DMS53 treated with DMSO at 0.1 percent for 48 hours (cell line): ENCODE measurements around the gene IMMP2L.

Experiments
- DNase-seq: peaks from one replicate; lab custom pipeline; 2025; ENCODE audit not compliant: unreplicated experiment; lab: John Stamatoyannopoulos, UW

Gene IMMP2L

GRCh38 chr7:110771717-110772116 is 790.6 kb downstream of the IMMP2L start:
- DNase-seq: no peak

DNA sequence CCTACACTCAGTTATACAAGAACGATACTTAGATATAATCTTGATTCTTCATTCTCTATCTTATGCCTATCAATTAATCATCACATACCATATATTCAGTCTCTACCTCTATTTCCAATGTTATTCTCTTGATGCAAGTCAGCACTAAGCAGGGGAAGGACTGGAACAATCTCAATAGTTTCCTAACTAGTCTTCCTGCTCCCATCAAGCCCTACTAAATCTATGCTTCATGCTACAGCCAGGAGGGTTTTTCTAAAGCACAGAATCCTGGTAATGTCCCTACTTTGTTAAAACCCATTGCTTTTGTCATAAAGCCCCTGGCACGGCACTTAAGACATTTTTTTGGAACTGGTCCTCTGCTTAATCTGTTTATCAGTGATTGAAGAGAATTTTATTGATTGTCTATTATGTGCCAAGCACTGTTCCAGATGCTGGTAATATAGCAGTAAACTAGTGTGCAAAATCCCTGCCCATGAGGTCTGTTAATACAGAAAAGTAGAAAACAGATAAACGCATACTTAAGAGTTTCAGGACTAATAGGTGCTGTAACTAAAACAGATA is 794.7 kb downstream of the IMMP2L start:
- no peak for DNase-seq

- DNase-seq: peak; percentile 23
Measured at GRCh38 chr7:110766864-110767263, 795.4 kb downstream of the IMMP2L start.

DNA sequence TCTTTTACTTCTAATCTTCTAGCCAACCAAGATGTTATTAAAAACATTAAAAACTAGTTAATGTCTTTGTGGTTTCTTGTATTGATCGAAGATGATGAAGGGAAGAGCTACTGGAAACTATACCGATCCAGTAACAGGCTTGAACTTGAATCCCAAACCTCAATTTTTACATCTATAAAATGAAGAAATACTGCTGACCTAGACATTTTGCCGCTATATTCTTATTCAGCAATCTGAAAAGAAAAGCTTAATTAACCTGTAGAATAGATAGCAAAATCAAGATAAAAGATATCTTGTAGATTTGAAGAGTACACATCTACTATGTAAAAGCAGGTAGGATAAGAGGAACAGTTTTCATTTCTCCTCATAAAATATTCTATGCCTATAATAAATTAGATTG is 797.4 kb downstream of the IMMP2L start:
- no peak for DNase-seq

GRCh38 chr7:110762546-110763225 is 799.6 kb downstream of the IMMP2L start:
- no peak for DNase-seq

- DNase-seq: no peak
Measured at GRCh38 chr7:110760341-110760740, 802.0 kb downstream of the IMMP2L start.

DNA sequence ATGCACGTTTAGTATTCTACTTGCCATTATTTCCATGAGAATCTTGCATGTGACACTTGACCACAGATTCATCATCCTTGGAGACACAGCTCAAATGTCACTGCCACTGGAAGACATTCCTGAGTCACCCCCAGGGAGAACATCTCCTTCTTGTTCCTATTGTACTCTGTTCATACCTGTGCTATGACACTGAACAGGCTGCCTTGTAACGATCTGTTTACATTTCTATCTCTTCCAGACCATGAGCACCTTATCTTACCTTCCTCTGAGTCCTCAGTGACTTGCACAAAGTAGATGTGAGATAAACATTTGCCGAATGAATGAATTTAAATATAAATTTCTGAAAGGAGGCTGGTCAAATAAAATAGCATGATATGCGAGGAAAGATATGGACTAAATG is 803.2 kb downstream of the IMMP2L start:
- DNase-seq: no peak

DNA sequence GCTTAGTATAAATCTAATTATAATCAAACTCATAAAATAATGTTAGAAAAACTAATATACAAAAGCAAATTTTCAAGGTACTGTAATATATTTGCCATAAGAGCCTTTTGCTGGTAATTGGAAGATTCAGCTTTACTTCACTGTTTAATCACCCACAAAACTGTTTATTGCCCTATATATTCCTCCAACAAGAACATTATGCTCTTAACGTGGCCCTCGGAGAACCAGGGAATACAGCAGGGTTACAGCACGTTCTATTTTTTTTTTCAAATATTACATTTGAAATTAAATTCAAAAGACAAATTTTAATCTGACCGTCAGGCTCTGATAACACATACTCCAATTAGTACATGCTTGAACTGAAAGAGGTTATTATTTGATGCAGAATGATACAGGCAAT is 807.6 kb downstream of the IMMP2L start:
- DNase-seq: no peak

DNA sequence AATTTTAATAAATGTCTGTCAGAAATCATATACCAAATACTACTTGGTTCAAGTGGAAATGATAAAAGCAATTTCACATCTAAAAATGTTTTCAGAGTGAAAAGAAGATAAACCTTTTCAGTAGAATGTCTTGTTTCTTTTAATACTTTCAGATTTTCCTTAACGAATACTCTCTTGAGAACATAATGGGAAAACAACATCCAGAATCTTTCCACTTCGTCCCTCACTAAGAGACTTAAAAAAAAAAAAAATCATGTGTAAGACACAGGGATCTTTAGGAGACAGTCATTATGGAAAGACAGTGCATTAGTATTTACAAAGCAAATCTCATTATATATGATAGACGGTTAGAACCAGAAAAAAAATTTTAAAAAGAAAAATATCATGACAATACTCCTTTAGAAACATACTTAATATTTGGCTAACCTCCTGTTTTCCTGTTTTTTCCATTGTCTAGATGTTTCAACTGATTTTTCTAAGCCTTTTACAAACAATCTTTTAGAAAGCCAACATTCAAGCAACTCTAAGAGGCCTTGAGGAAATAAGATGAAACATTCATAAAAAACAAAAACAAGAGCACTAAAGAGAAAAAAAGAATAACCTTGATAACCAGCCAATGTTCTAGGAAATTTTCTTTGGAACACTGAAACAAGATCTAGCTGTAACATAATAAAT is 811.2 kb downstream of the IMMP2L start:
- no peak for DNase-seq

- no peak for DNase-seq
Measured at GRCh38 chr7:110733221-110733620, 829.1 kb downstream of the IMMP2L start.

DNA sequence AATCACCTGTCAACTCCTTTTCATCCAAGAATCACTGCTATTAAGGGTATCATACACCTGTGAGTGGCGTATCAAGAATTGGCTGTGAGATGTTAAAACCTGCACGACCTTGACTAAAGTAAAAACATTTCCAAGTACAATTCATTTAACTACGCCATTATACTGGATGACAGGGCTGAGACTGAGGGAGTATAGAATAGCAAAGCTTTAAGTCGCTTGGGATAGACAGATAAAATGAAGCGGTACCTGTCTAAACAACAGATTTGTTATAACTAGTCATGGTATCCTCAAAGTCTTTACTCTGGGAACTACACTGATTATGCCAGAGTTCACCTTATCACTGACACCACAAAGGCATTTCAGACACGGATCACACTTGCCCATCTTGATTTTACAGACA is 837.5 kb downstream of the IMMP2L start:
- DNase-seq: no peak

- no peak for DNase-seq
Measured at GRCh38 chr7:110721395-110721794, 840.9 kb downstream of the IMMP2L start.

DNA sequence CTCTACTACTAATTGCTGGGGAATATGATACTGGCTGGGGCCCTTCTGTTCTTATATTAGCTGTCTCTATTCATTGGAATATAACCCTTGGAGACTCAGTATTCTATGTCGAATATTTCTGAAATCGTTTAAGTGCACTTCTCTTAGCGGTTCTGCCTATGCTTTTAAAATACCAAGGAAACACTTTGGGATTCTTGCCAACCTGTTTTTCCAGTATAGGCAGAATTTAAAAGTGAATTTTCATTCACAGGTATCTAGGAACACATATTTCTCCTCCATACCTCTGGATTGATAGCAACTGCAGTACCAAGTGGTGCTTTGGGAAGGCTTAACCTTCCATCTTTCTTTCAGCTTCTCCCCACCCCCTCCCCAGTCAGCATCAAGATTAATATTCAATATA is 841.7 kb downstream of the IMMP2L start:
- no peak for DNase-seq

DNA sequence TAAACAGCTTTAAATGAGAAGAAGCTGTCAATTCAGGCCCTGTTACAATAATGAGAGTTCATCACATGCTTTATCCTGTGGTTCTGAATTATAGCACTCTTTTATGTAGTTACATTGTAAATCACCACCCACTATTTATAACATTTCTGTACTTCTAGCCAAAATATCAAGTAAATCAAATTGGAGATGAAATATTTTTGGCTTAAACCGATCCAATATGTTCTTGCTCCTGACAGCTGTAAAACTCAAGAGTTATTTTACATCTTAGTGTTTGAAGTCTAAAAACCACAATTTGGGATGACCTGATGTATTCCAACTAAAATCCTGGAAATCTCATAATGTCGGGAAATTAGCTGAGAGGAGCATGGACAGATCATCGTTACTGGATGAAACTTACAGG is 842.6 kb downstream of the IMMP2L start:
- no peak for DNase-seq

- no peak for DNase-seq
Measured at GRCh38 chr7:110718503-110719205, 843.6 kb downstream of the IMMP2L start.

DNA sequence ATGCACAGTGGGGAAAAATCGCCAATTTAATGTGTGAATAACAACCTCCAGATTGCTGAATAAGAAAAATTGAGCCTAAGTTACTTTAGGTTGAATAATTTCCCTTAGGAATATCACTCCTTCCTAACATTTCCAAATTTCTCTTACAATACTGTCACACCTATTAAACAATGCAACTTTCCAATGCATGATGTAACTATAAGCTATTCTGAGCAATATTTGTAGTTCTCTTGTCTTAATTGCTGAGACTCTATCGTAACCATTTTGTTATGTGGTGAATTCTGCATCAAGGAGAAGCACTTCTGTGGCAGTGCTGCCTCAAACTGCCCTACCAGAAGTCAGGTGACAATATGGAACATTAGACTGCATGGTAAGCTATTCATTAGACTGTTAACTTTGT is 858.1 kb downstream of the IMMP2L start:
- no peak for DNase-seq

DNA sequence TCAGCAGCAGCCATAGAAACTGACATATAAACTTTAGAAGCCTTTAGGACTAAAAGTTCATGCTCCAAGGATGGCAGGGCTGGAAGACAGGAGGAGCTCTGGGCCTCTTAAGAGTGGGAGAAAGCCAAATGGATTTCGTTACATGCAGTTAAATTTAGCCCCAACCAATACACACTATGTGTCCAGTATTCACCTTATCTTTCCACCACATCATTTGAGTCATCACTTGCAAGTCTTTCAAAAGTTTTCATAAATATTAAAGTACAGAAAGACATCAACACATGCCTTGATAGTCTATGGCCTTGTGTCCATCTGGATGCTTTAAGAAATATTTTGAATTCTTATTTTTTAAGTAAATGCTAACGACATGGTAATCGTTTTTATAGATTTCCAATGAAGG is 863.7 kb downstream of the IMMP2L start:
- no peak for DNase-seq

DNA sequence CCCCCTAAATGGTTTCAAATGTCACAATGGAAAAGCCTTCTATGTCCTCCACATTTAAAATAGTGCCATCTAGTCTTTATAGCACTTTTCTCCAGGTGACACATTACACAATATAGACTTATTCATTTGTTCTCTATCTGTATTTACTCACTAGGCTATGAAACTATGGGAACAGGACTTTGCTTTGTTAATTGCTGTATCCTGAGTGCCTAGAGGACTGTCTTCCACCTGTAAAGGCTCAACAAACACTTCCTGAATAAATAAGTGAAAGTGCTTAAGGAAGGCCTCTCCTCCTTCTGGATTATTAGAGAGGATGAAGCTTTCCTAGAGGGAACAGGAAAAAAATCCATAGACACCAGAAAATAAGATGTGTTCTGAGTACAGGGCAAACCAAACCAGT is 868.9 kb downstream of the IMMP2L start:
- DNase-seq: peak; percentile 29

GRCh38 chr7:110688908-110689307 is 873.4 kb downstream of the IMMP2L start:
- DNase-seq: no peak

DNA sequence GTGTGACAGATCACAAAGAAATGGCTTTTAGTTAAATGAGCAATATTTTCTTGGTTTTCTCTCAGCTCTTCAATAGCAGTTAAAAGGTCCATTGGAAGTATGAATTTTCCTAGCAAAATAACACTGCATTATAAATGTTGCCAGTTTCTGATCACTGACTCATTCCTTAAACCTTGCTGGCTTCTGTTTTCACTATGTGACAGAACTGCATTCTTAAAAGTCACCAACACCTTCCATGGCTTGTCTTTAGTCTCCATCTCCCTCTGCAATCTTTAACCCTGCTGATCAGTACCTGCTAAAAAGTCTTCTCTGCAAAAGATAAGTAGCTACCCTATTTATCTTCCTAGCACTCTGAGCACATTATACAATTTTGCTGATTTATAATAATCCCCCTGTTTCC is 876.4 kb downstream of the IMMP2L start:
- no peak for DNase-seq

DNA sequence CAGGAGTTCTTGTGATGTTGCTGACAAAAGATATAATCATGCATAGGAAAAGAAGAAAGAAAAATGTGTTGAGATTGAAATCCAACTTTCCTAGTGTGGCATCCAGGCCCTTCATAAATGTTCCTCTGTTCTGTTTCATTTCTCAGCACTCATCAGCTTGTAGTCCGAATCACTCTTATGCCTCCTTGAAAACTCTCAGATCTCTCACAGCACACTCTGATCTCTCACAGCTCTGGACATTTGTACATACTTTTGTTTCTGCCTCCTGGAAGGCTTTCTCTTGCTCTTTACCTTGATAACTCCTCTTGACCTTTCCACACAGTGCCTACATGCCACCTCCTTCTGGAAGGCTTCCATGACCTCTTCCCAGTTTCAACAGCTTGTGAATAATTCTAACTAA is 880.4 kb downstream of the IMMP2L start:
- no peak for DNase-seq

- DNase-seq: no peak
Measured at GRCh38 chr7:110677405-110677804, 884.9 kb downstream of the IMMP2L start.
